Neuron (in vitro differentiated cells): ENCODE results near the gene PTPRK.

Experiments used
- H2AFZ ChIP-seq: one replicate; pipeline ENCODE4 v1.6.1; 2013; ENCODE audit warnings: low read depth, mild to moderate bottlenecking, inconsistent platforms, low read length, moderate library complexity
- H3K27me3 ChIP-seq: one replicate; pipeline ENCODE4 v1.6.1; 2013; ENCODE audit warnings: low read length; ENCODE audit not compliant: insufficient read depth
- H3K36me3 ChIP-seq: one replicate; pipeline ENCODE4 v1.6.1; 2013; ENCODE audit warnings: low read length; ENCODE audit not compliant: insufficient read depth
- H3K4me1 ChIP-seq: one replicate; pipeline ENCODE4 v1.6.1; 2013; ENCODE audit warnings: low read length; ENCODE audit not compliant: insufficient read depth
- H3K4me3 ChIP-seq: 2 replicates; pipeline ENCODE4 v1.5.1; 2013; ENCODE audit warnings: mild to moderate bottlenecking, low read length, moderate library complexity
- H3K9me3 ChIP-seq: one replicate; pipeline ENCODE4 v1.6.1; 2013; ENCODE audit warnings: low read length

The PTPRK gene

DNA sequence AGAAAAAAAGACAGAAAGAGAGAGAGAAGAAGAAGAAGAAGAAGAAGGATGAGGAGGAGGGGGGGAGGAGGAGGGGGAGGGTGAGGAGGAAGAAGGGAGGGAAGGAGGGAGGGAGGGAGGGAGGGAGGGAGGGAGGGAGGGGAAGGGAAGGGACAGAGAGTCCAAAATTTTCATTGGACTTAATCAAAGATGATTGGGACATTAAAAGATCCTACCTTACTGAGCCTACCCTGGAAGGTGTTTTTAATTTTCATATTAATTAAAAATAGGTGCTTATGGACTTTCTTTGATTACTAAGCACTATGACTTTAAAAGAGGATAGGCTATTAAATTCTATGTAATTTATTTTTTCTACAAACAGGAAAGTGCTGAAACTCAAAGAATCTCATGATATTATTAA lies 319.6 kb downstream of the PTPRK start:
- Histone ChIP-seq H3K27me3 (no peaks in the 10 kb centered on the region), H2AFZ (no peak overlapping the region), H3K9me3 (peaks cover 3% of the 10 kb centered on the region), H3K4me1 (no peaks in the 10 kb centered on the region), H3K36me3 (no peaks in the 10 kb centered on the region), H3K4me3 (no peak overlapping the region)

DNA sequence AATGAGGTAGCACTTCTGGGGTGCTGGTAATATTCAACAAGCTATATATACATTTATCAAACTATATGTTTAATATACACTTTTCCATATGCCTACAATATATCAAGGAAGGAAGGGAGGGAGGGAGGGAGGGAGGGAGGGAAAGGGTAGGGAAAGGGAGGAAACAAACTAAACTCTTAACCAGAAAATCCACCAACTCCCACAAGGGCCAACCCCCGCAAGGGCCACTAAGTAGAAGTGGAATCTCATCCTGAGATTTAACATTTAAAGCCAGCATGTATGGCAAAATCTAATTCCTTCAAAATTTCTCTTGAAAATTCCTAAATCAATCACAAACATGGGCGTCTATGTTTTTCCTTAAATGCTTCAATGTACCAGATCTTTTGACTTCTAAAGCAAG lies 320.9 kb downstream of the PTPRK start:
- H3K36me3 ChIP-seq, result no peaks in the 10 kb centered on the region
- no peak overlapping the region for H2AFZ ChIP-seq
- H3K9me3 ChIP-seq, result no peaks in the 10 kb centered on the region
- no peak overlapping the region for H3K4me3 ChIP-seq
- no peaks in the 10 kb centered on the region for H3K4me1 ChIP-seq
- H3K27me3 ChIP-seq, result no peaks in the 10 kb centered on the region

DNA sequence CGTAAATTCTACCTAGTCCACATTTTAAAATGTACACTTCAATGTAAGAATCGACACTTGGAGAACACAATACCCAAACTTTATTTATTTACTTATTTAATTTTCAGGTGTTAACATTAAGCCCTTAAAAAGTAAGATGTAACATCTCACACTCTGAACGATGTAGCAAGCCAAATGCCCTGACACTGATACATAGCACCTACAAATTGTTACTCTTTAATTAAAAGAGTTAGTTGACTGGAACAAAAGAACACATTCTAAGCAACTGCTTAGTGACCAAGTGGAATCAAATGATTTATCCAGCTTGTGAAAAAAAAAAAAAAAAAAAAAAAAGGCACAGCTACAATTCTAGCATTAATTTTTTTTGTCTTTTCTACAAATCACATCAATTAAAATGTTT lies 327.4 kb downstream of the PTPRK start:
- Histone ChIP-seq H3K36me3 (no peaks in the 10 kb centered on the region), H3K9me3 (no peaks in the 10 kb centered on the region), H3K4me3 (no peak overlapping the region), H3K4me1 (no peaks in the 10 kb centered on the region), H2AFZ (no peak overlapping the region), H3K27me3 (no peaks in the 10 kb centered on the region)

DNA sequence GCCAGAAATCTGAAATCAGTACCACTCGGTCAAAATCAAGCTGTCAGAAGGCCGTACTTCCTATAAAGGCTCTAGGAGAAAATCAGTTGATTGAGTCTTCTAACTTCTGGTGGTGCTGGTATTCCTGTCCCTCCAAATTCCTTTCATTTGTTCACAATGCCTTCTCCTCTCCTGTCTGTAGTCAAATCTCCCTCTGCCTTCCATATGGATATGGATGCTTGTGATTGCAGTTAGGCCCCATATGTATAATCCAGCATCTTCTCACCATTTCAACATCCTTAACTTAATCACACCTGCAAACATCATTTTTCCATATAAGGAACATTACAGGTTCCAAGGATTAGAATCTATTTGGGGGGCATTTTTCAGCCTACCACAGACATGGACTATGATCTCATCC lies 331.7 kb downstream of the PTPRK start:
- Histone ChIP-seq H3K9me3 (no peaks in the 10 kb centered on the region), H3K36me3 (peaks cover 3% of the 10 kb centered on the region), H2AFZ (no peak overlapping the region), H3K4me1 (no peaks in the 10 kb centered on the region), H3K27me3 (no peaks in the 10 kb centered on the region), H3K4me3 (no peak overlapping the region)

DNA sequence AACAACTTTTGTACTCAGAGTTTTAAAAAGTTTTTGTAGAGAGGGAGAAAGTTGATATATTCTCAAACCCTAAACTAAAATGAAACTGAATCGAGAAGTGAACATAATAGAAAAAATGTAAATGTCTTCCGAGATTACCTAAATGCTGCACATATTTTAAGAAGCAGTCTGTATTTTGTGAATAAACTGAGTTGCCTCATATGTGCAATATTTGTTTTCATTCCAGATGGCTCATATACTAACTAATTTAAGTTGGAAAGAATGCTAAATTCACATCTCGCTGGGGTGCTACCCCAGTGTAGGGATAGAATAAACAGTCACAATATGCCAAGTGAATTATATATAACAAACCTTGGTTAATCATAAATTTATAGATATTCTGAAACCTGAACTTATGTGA lies 333.7 kb downstream of the PTPRK start:
- Histone ChIP-seq H2AFZ (no peak overlapping the region), H3K4me1 (no peaks in the 10 kb centered on the region), H3K36me3 (peaks cover 3% of the 10 kb centered on the region), H3K9me3 (no peaks in the 10 kb centered on the region), H3K27me3 (no peaks in the 10 kb centered on the region), H3K4me3 (no peak overlapping the region)

DNA sequence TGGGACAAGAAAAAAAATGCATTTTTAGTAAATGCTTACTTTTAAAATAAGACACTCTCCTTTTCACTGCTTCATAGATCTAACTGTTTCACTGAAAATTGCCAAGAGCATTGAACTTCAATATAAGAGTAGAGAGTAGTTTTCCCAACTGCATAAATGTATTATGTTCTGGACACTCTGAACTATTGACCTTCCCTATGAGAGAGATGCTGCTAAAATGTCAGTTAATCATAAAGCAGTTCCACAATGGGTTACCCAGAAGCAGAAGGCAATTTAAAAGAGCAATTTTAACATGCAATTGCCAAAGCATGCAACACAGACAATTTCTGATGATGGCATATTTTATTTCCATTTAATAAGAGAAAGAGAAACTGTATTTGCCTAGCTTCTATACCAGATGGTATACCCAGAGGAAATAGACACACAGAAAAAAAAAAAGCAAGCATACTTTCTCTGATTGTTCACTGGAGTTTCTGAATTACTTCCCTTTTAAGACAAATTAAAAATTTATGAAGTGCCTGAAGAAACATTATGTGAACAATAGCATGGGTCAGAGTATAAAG lies 340.4 kb downstream of the PTPRK start:
- Histone ChIP-seq H2AFZ (no peak overlapping the region), H3K36me3 (peaks cover 3% of the 10 kb centered on the region), H3K4me1 (no peaks in the 10 kb centered on the region), H3K4me3 (no peak overlapping the region), H3K9me3 (no peaks in the 10 kb centered on the region), H3K27me3 (no peaks in the 10 kb centered on the region)

DNA sequence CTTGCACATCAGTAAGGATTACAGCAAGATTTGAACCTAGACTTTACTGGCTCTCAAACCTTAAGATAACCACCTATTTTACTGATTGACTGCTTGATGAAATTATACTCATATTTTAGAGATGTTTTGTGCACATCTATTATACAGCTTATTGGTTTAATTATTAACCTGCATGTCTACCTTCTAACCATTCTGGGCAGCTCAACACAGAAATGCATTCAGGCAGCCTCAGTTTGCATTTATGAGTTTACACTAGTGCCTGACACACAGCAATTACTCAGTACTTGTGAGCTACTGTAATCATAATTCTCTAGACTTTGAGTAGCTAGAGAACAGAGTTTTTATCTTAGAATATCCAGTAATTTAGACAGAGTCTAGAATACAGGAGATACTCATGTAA lies 345.7 kb downstream of the PTPRK start:
- H3K27me3 ChIP-seq, result no peaks in the 10 kb centered on the region
- no peaks in the 10 kb centered on the region for H3K9me3 ChIP-seq
- no peaks in the 10 kb centered on the region for H3K4me1 ChIP-seq
- H2AFZ ChIP-seq, result no peak overlapping the region
- no peaks in the 10 kb centered on the region for H3K36me3 ChIP-seq
- no peak overlapping the region for H3K4me3 ChIP-seq

DNA sequence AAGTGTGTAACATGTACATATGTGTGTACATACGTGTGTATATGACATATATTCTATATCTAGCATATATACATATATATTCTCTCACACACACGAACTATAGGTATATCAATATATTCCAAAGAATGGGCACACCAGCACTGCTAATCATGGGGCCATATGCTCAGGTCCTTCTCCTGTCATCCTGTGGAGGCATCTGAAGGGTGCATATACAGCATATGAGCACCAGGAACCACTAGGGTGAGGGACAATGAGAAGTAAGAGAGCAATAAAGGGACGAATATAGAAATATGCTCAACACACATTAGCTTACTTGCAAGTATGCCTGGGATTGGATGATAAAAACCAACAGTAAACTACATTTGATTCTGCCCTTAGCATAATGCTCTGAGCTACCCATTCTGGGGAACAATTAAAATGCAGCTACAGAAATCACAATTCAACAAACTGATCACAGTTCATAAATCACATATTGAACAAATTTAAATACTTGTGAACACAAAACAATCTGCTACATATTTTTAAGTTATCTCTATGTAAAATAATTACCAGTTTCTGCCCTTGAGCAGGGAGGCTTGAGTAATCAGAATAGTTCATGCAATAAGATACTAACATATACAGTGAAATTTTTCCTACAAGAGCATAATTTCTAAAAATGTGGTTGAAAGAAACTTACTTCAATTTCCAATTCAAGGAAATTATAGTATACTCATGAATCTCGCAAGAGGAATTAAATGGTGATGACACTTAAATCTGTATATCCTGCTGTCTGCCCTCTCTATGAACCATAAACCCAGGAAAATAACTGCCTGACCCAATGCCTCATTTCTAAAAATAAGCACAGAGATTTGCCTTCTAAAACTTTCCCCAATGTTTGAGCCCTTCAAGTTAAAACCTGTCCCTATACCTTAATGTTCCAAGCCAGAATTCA lies 347.4 kb downstream of the PTPRK start:
- no peak overlapping the region for H3K4me3 ChIP-seq
- H3K27me3 ChIP-seq, result no peaks in the 10 kb centered on the region
- H3K36me3 ChIP-seq, result no peaks in the 10 kb centered on the region
- H2AFZ ChIP-seq, result no peak overlapping the region
- peaks cover 2% of the 10 kb centered on the region for H3K9me3 ChIP-seq
- H3K4me1 ChIP-seq, result no peaks in the 10 kb centered on the region

DNA sequence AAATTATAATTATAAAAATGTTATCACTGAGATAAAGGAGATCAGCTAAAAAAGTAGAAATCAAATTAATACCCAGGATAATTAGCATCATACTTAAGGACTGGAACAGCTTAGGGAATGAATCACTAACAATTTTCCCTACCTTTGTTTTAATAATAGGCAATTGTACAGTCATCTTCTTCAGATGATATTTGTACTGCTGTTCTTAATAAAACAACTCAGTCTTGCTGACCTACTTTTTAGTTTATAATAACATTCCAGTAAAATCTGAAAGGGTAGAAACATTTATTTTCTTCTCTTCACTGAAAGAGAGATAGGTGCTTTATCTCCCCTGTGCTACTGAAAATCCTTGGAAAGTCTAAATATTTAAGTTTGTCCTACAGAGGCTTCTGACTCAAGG lies 348.3 kb downstream of the PTPRK start:
- H2AFZ ChIP-seq, result no peak overlapping the region
- no peaks in the 10 kb centered on the region for H3K4me1 ChIP-seq
- H3K36me3 ChIP-seq, result no peaks in the 10 kb centered on the region
- H3K9me3 ChIP-seq, result peaks cover 2% of the 10 kb centered on the region
- H3K27me3 ChIP-seq, result no peaks in the 10 kb centered on the region
- H3K4me3 ChIP-seq, result no peak overlapping the region

DNA sequence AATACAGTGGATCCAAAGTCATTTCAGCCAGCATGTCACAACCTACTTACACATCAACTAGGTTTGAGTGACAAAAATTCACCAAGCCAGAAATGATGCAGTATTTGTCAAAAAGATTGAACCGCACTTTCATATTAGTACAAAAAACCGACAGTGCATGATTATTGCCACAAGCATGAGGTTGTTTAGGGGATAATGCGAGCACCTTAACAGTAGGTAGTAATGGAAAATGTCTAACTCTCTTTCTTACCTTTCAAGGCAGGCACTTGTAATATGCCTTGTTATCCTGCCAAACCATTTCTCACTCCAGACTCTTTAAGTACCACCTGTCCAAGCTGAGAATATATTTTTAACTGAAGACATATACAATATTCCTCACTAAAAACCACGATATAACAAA lies 349.2 kb downstream of the PTPRK start:
- Histone ChIP-seq H2AFZ (no peak overlapping the region), H3K36me3 (no peaks in the 10 kb centered on the region), H3K4me3 (no peak overlapping the region), H3K4me1 (no peaks in the 10 kb centered on the region), H3K27me3 (no peaks in the 10 kb centered on the region), H3K9me3 (peaks cover 2% of the 10 kb centered on the region)

DNA sequence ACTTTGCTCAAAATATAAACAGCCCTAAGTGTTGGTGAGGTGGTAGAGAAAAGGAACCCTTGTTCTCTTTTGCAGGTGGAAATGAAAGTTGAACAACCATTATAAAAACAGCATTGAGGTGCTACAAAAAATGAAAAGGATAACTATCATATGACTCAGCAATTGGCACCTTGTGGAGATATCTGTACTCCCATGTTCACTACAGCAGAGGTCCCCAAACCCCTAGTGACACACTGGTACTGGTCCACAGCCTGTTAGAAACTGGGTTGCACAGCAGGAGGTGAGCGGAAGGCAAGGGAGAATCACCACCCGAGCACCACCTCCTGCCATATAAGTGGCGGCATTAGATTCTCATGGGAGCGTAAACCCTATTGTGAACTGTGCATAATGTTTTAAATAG lies 352.2 kb downstream of the PTPRK start:
- H3K4me3 ChIP-seq, result no peak overlapping the region
- H3K4me1 ChIP-seq, result no peaks in the 10 kb centered on the region
- peaks cover 2% of the 10 kb centered on the region for H3K9me3 ChIP-seq
- no peaks in the 10 kb centered on the region for H3K27me3 ChIP-seq
- H3K36me3 ChIP-seq, result no peaks in the 10 kb centered on the region
- H2AFZ ChIP-seq, result no peak overlapping the region

DNA sequence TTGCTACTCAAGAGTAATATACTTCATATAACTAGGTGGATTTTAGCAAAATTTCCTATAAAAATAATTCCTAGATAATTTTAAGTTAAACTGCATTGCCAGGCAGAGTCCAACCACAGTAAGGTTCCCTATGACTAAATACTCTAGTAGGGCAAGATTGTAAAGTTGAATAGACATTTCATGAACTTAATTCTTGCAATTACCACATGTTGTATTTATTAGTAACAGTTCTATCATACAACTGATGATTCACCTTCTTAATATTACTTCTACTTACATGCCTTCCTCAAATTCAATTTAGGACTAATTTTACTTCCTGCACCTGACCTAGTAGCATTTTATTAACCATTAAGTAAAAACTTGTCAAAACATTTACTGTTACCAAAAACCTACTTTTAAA lies 352.8 kb downstream of the PTPRK start:
- Histone ChIP-seq H3K4me3 (no peak overlapping the region), H3K4me1 (no peaks in the 10 kb centered on the region), H3K36me3 (no peaks in the 10 kb centered on the region), H3K9me3 (peaks cover 2% of the 10 kb centered on the region), H3K27me3 (no peaks in the 10 kb centered on the region), H2AFZ (no peak overlapping the region)

DNA sequence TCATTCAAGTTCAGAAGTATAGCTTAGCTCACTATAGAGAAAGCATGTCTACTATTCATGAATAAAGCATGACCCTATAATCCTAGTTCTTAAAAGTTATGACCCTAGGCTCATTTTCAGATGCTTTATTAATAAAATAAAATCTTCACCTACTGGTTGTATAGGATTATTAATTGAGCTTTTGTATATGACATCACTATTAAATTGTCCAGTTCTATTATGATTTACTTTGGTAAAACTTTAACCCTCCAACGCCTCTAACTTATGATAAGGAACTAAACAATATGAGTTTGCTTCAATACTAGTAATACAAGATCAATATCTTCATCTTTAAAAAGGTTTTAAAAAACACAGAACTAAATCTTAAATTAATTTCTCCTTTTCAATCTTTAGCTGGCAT lies 356.1 kb downstream of the PTPRK start:
- no peaks in the 10 kb centered on the region for H3K27me3 ChIP-seq
- H3K4me3 ChIP-seq, result no peak overlapping the region
- no peak overlapping the region for H2AFZ ChIP-seq
- H3K4me1 ChIP-seq, result no peaks in the 10 kb centered on the region
- peaks cover 2% of the 10 kb centered on the region for H3K9me3 ChIP-seq
- H3K36me3 ChIP-seq, result no peaks in the 10 kb centered on the region

DNA sequence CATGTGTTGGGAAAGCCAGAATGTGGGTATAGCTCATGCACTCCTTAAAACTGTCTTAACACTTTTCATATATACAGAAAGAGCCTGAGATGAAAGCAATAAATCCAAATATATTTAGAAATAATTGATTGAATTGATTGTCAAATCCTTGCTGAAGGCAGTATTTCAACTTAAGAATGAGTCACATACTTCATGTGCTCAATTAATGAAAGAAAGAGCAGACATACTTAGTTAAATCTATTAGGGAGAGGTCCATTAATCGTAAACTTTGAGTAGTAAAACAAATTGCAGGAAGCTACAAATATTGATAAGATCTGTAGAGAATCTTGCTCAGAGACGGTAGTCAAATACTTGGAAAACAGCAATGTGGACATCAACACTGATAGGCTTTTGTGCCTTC lies 358.0 kb downstream of the PTPRK start:
- no peak overlapping the region for H2AFZ ChIP-seq
- H3K27me3 ChIP-seq, result no peaks in the 10 kb centered on the region
- no peaks in the 10 kb centered on the region for H3K4me1 ChIP-seq
- no peak overlapping the region for H3K4me3 ChIP-seq
- H3K36me3 ChIP-seq, result no peaks in the 10 kb centered on the region
- H3K9me3 ChIP-seq, result no peaks in the 10 kb centered on the region
